Caki2 (cell line): ENCODE results near the gene RIT1. TPM values are rescaled to one million over a fixed set of nuclear protein-coding genes. Genes with fewer than 3 reads are reported as not detected.

ENCODE experiments used
- DNase-seq: peaks from one replicate; pipeline ENCODE4 v3.0.0-alpha.2; 2015; ENCODE audit warnings: low read depth
- in situ Hi-C: cut with HindIII; loops from 2 replicates; pipeline ENCODE4 v1.10.0; 2016; ENCODE audit warnings: low sequenced_read_pairs, low pct_unique_long_range_greater_than_20kb, mixed read lengths
- total RNA-seq: library from RNA; depleted of rRNA; stranded (reverse); fragments of >200 nt; shearing (Covaris generic); gene quantifications from 2 replicates; pipeline ENCODE4 v1.2.3, GENCODE V29; 2014; ENCODE audit warnings: low replicate concordance; rRNA removed

RIT1 gene
- total RNA-seq, 1 experiment from 2014 or later, result 58.6 TPM

- in situ Hi-C loops, result no loop called here
- no peak for DNase-seq
Observed at GRCh38 chr1:155871390-155871789, 39.8 kb downstream of the RIT1 start.

- in situ Hi-C loops, result no loop called here
- no peak for DNase-seq
Observed at GRCh38 chr1:155867766-155868165, 43.4 kb downstream of the RIT1 start.

DNA sequence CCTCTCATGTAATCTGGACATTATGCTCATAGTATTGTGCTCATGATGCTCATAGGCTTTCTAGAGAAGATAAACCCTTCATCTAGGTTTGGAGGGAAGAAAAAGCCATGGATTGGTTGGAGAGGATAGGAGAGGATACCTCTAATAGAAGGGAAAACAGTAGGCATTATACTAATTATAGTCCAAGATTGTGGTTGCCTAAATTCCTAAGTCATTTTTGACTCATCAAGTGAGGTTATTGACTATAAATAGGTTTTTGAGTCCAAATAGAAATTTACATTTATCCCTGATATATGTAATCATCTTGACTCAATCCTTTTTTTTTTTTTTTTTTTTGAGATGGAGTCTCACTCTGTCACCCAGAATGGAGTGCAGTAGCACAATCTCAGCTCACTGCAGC is 46.8 kb downstream of the RIT1 start:
- DNase-seq, result no peak
- in situ Hi-C loops, result no loop called here

DNA sequence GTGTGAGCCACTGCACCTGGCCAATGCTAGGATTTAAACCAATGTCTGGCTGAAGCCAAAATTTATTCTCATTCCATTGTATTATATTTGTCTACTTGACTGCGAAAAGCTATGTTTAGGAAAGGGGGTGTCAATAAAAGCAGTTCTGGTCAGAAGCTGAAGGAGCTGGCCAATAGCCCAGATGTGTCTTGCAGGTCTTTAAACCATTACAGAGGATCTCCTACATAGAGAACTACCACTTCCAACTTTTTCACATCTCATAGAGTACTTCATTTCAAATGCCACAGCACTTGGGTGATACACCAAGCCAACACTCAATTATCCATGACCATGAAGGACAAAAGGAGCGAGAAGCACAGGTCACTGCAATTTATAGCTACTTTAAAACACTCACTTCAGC is 49.3 kb downstream of the RIT1 start:
- in situ Hi-C loops, result no loop called here
- no peak for DNase-seq

DNA sequence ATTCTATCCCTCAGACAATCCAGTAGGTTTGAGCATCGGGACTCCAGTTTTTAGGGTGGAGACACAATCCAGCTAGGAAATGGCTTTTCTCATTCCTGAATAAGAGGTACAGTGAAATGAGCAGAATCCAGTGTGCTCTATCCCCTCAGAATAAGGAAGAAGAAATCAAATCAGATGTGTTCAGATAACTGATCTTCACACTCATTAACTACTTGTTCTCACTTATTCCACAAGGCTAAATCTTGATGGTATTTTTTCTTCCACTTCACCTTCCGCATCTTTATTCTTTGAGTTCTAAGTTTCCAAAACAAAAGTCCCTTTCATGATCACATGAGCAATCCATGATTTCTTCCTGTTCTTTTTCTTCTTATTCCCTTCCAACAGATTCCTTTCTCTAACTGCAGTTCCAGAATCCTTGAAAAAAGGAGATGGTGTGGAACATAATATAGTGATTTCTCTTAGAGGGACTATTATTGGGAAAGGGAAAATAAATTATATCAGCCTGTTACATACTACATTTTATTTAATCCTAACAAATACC is 50.1 kb downstream of the RIT1 start:
- in situ Hi-C loops, result no loop called here
- DNase-seq, result no peak

DNA sequence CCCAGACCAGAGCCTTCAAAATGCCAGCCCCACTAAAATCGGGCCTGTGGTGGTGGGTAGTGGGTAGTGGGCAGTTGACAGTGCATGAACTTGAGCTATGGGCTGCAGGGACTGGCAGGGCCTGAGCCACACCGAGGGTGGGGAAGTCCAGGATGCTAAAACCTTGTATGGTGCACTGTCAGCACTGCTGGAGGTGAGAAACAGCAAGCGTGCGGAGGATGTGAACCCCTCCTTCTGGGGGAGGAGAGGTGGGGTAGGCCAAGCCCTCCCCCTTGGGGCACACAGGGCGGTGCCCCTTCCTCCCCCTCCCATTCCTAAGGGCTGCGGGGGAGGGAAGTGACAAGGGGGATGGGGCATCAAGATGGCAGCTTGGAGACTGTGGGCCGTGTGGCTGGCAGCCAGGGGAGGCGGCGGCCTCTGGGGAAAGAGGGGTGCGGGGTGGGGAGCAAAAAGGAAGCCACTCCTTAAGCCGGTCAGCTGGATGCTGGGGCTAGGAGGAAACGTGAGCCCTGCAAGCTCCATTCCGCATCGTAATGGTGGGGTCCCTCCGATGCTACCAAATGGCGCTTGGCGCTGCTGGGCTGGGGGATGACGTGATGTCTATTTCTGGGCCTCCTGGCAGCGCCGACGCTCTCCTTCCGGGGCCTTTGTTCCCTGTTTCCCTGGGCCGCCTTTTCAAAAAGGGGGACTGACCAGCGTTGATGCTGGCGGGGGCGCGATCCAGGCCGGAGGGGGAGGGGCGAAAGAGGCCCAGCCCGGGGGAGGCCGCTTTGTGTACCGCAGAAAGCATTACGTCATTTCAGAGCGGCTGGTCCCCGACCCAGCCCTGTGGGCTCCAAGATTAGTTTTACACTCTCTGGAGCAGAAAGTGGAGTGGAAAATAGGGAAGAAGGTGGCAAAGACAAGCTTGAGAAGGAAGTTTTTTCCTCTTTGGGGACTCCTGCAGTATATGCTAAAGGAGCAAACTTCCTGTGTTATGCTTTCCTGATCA is 51.0 kb downstream of the RIT1 start:
- in situ Hi-C loops, result no loop called here
- no peak for DNase-seq

DNA sequence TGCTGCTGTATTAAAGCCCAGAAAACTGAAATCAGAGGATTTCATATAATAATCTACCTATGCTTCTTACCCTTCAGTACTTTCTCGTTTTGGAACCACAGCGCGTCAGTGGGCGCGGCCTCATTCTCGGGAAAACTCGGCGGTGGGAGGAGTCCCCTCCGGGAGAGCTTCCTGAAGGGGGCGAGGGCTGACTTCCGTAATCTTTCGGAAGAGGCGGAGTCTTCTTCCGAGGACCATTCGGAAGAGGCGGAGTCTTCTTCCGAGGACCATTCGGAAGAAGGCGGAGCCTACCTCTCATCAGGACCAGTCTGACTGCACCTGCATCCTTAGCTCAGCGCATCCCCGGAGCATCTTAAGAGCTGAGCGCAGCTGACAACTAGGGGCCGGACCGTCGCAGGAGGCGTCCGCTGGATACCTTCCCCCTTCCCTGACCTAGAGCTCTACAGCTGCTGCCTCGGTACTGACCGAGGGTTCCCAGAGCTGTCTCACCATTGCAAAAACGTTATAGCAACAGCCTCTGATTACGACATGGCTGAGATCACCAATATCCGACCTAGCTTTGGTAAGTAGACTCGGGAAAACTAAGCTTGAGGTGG is 51.8 kb downstream of the RIT1 start, which contains the start of gene SYT11:
SYT11 (plus strand) TSS at position 334 of the 596 bp plus-strand sequence; CDS start at position 529, 195 bp downstream.
- peak; percentile 96 for DNase-seq
- in situ Hi-C loops, result no loop called here

GRCh38 chr1:155858800-155859233 is 52.3 kb downstream of the RIT1 start:
- no peak for DNase-seq
- in situ Hi-C loops, result no loop called here

DNA sequence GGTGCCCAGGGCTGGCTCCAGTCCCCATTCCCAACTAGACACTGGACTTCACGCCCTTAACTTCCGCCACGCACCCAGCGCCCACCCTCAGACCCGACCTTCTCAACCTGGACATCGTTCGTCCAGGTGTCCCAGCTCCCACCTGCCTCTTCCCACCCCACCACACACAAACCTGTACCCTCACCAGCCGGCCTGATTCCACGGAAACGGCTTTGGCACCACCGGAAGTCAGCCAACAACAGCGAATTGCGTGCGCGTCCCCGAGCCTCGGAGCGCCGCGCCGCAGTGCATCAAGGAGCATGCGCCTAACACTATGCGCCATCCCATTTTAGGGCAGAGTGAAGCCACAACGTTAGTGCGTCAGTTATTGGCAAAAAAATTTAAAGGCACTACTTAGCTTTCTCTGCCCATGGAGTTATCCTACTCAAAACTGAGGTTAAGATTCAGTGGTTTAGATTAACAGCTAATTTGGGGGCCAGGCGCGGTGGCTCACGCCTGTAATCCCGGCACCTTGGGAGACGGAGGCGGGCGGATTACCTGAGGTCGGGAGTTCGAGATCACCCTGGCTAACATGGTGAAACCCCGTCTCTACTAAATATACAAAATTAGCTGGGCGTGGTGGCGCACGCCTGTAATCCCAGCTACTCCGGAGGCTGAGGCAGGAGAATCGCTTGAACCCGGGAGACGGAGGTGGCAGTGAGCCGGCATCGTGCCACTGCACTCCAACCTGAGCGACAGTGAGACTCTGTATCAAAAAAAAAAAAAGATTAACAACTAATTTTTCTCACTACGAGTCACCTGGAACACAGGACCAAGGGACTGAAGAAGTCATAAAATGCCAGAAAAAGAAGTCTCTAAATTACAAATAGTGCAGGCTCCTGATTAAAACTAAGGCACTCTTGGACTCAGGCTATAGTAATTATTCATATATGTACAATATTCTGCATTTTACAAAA is 53.9 kb downstream of the RIT1 start, which contains the start of gene GON4L:
GON4L (minus strand) TSS at position 240 of the 956 bp plus-strand sequence. CDS start 3,434 bp downstream, outside the sequence.
- in situ Hi-C loops, result no loop called here
- DNase-seq, result peak; percentile 82

GRCh38 chr1:155856257-155856974 is 54.7 kb downstream of the RIT1 start:
- in situ Hi-C loops, result no loop called here
- no peak for DNase-seq

- no peak for DNase-seq
- in situ Hi-C loops, result no loop called here
Observed at GRCh38 chr1:155850345-155850744, 60.8 kb downstream of the RIT1 start.

GRCh38 chr1:155847823-155848529 is 63.2 kb downstream of the RIT1 start:
- in situ Hi-C loops, result no loop called here
- no peak for DNase-seq

Other genes starting within 250 kb of the RIT1 start
- gene YY1AP1, start 222.6 kb downstream of the RIT1 start, total RNA-seq, result 22.3 and 49.3 TPM in 2 replicates
- 53.2 and 75.2 TPM in 2 replicates for gene DAP3, start 222.3 kb downstream of the RIT1 start, total RNA-seq
- gene GON4L, start 54.1 kb downstream of the RIT1 start, total RNA-seq, result 7.9 and 9.5 TPM in 2 replicates
- gene SYT11, start 51.8 kb downstream of the RIT1 start, total RNA-seq, result 0.03 TPM in 1 of 2 replicates, not detected in the other
- 9.8 and 33.9 TPM in 2 replicates for gene KHDC4, start 23.1 kb upstream of the RIT1 start, total RNA-seq
- gene RXFP4, start 30.3 kb upstream of the RIT1 start, total RNA-seq, result not detected in 2 replicates
- 58.1 and 63.9 TPM in 2 replicates for gene ARHGEF2, start 67.2 kb upstream of the RIT1 start, total RNA-seq
- 305 and 404 TPM in 2 replicates for gene SSR2, start 109.6 kb upstream of the RIT1 start, total RNA-seq
- gene UBQLN4, start 142.4 kb upstream of the RIT1 start, total RNA-seq, result 12.4 and 36.6 TPM in 2 replicates
- gene LAMTOR2, start 143.4 kb upstream of the RIT1 start, total RNA-seq, result 14.3 and 28.3 TPM in 2 replicates
- not detected in 2 replicates for gene RAB25, start 149.8 kb upstream of the RIT1 start, total RNA-seq
- gene MEX3A, start 171.1 kb upstream of the RIT1 start, total RNA-seq, result 0.64 and 2.0 TPM in 2 replicates
- 652 and 715 TPM in 2 replicates for gene LMNA, start 203.4 kb upstream of the RIT1 start, total RNA-seq
- gene SEMA4A, start 242.2 kb upstream of the RIT1 start, total RNA-seq, result 1.9 and 2.0 TPM in 2 replicates